Lower leg skin (tissue), 4 donors: ENCODE measurements around the gene RPS28. TPM values are rescaled to one million over a fixed set of nuclear protein-coding genes. Genes with fewer than 3 reads are reported as not detected.
"Not testable (repeated sequence)": the region's sequence is repeated elsewhere in the genome, so short reads cannot be mapped to it uniquely, and the experiment has no call there.

Experiments
- DNase-seq, 2 donors: peaks; one replicate each; pipeline ENCODE4 v3.0.0-alpha.2; 2019; ENCODE audit warnings: low spot score in 2 of 2
- H3K4me3 ChIP-seq: fragments of 200-600 bp; sonication (generic); 2 replicates; pipeline ENCODE4 v1.5.1; 2017; ENCODE audit warnings: mild to moderate bottlenecking, low read depth; ENCODE audit not compliant: poor library complexity, severe bottlenecking
- CTCF ChIP-seq, 3 donors: fragments of 450-650 bp; IDR thresholded peaks; one replicate each; pipeline ENCODE4 v1.5.1; 2016; ENCODE audit warnings: antibody characterized with exemption in 3 of 3, mild to moderate bottlenecking in 3 of 3, moderate library complexity in 2 of 3
- POLR2A ChIP-seq, 2 donors: fragments of 450-650 bp; IDR thresholded peaks; one replicate each; pipeline ENCODE4 v1.6.1; 2016 to 2017; ENCODE audit warnings: antibody characterized with exemption in 2 of 2, mild to moderate bottlenecking in 1 of 2, moderate library complexity in 1 of 2
- WGBS, 2 donors: methylation state at CpG; one replicate each; pipeline ENCODE4 v1.1.5; 2018; 5-methylcytosine and 5-hydroxymethylcytosine counted together
- intact Hi-C: fragments of 100-400 bp; cut with DNase I; formaldehyde crosslinking; loops from one replicate; pipeline ENCODE4 v1.15.0; 2023; ENCODE audit warnings: low total_unique reads
- total RNA-seq, 4 donors: library from RNA; depleted of rRNA; stranded (reverse); fragments of >200 nt; gene quantifications; one replicate each; pipeline ENCODE4 v1.1.0, GENCODE V29; 2016

The RPS28 gene
- total RNA-seq, 4 donors from 2014 or later = 427 to 879 (median 727) TPM

- intact Hi-C loops = no loop called here
- DNase-seq = no peak
- 67% methylated on average over 6 of the region's 6 CpGs for WGBS, 2 donors
- H3K4me3 ChIP-seq = no peak overlapping the region
- TF ChIP-seq CTCF (IDR thresholded peaks at IDR 0.05) (no peak), POLR2A (IDR thresholded peaks at IDR 0.05) (no peak)
Measured at GRCh38 chr19:8338835-8339234, 17.5 kb downstream of the RPS28 start.

GRCh38 chr19:8340341-8341096 lies 19.2 kb downstream of the RPS28 start:
- whole genome bisulfite sequencing, 2 donors = 37 to 39% methylated on average over 15 of the region's 15 CpGs
- H3K4me3 ChIP-seq = no peak overlapping the region
- no peak for TF ChIP-seq POLR2A (IDR thresholded peaks at IDR 0.05)
- no peak for TF ChIP-seq CTCF (IDR thresholded peaks at IDR 0.05)
- DNase-seq = no peak
- intact Hi-C loops = no loop called here

GRCh38 chr19:8341504-8341903 lies 20.2 kb downstream of the RPS28 start:
- intact Hi-C loops, DNase-seq, H3K4me3 ChIP-seq: not testable (repeated sequence)
- 92 to 98% methylated on average over 4 of the region's 4 CpGs for WGBS, 2 donors

GRCh38 chr19:8342316-8342683 lies 21.0 kb downstream of the RPS28 start:
- WGBS, 2 donors = 28 to 70% methylated on average over 2 to 12 of the region's 14 CpGs
- no peak overlapping the region for H3K4me3 ChIP-seq
- DNase-seq = no peak
- intact Hi-C loops = no loop called here
- TF ChIP-seq CTCF (IDR thresholded peaks at IDR 0.05) (no peak), POLR2A (IDR thresholded peaks at IDR 0.05) (no peak)

- intact Hi-C loops = no loop called here
- no peak for TF ChIP-seq CTCF (IDR thresholded peaks at IDR 0.05)
- no peak for TF ChIP-seq POLR2A (IDR thresholded peaks at IDR 0.05)
- WGBS, 2 donors = 4 to 7% methylated on average over 30 to 33 of the region's 65 CpGs
- peak within 1 kb of the TSS; percentile 4 for H3K4me3 ChIP-seq
- peak; percentile 92 to 98 for DNase-seq
Measured at GRCh38 chr19:8342684-8343482, 21.6 kb downstream of the RPS28 start, which contains the start of gene KANK3. Gene KANK3 (minus strand): TSS chr19:8343262. CDS start chr19:8337828, 5,434 bp downstream.

GRCh38 chr19:8343483-8343844 lies 22.2 kb downstream of the RPS28 start:
- intact Hi-C loops = no loop called here
- 32 to 49% methylated on average over 9 to 11 of the region's 11 CpGs for WGBS, 2 donors
- no peak overlapping the region for H3K4me3 ChIP-seq
- no peak for TF ChIP-seq POLR2A (IDR thresholded peaks at IDR 0.05)
- no peak for TF ChIP-seq CTCF (IDR thresholded peaks at IDR 0.05)
- no peak for DNase-seq

- intact Hi-C loops = loop anchor here (5.0 to 10.0 kb wide), 2 partner anchors 48 to 155 kb away; partner anchors contain the start of gene PRAM1
- 70 to 73% methylated on average over 8 of the region's 8 CpGs for WGBS, 2 donors
- DNase-seq, H3K4me3 ChIP-seq: not testable (repeated sequence)
Measured at GRCh38 chr19:8349629-8350372, 28.5 kb downstream of the RPS28 start.
